GM18507 (cell line): ENCODE measurements around the gene KCNJ10.

Experiments used
- DNase-seq: peaks from one replicate; pipeline ENCODE4 v3.0.0; 2011; ENCODE audit warnings: low read depth; ENCODE audit not compliant: insufficient read length; ENCODE audit errors: extremely low spot score
- FAIRE-seq: peaks from 2 replicates; lab custom pipeline; 2011; peaks lifted over from hg19 to GRCh38; lab: Jason Lieb, UNC

The KCNJ10 gene

GRCh38 chr1:159979257-159979656, 90.7 kb downstream of the KCNJ10 start:
- DNase-seq (no peak), FAIRE-seq (no peak)

GRCh38 chr1:159978107-159978398, 91.9 kb downstream of the KCNJ10 start:
- FAIRE-seq: no peak

GRCh38 chr1:159977364-159978106, 92.4 kb downstream of the KCNJ10 start:
- FAIRE-seq (no peak), DNase-seq (no peak)

More at GRCh38 chr1:159978107-159978398, 91.9 kb downstream of the KCNJ10 start:
- no peak for DNase-seq

- FAIRE-seq (no peak), DNase-seq (no peak)
These were observed 95.5 kb downstream of the KCNJ10 start for GRCh38 chr1:159974350-159974965.

- no peak for DNase-seq
- FAIRE-seq: no peak
These were observed 96.5 kb downstream of the KCNJ10 start for GRCh38 chr1:159973350-159973940.

- DNase-seq (no peak), FAIRE-seq (no peak)
These were observed 97.3 kb downstream of the KCNJ10 start for GRCh38 chr1:159972443-159973205.

- FAIRE-seq: no peak
- no peak for DNase-seq
These were observed 99.0 kb downstream of the KCNJ10 start for GRCh38 chr1:159970932-159971342.

- no peak for FAIRE-seq
- no peak for DNase-seq
These were observed 101.1 kb downstream of the KCNJ10 start for GRCh38 chr1:159968901-159969300.

- DNase-seq (no peak), FAIRE-seq (no peak)
These were observed 104.7 kb downstream of the KCNJ10 start for GRCh38 chr1:159965263-159965662.

GRCh38 chr1:159964144-159964543, 105.8 kb downstream of the KCNJ10 start:
- no peak for DNase-seq
- no peak for FAIRE-seq

GRCh38 chr1:159962176-159962575, 107.8 kb downstream of the KCNJ10 start:
- DNase-seq (no peak), FAIRE-seq (no peak)

GRCh38 chr1:159961636-159962035, 108.3 kb downstream of the KCNJ10 start:
- FAIRE-seq: no peak

GRCh38 chr1:159960721-159961381, 109.1 kb downstream of the KCNJ10 start:
- no peak for FAIRE-seq
- DNase-seq: no peak

More at GRCh38 chr1:159961636-159962035, 108.3 kb downstream of the KCNJ10 start:
- no peak for DNase-seq

- DNase-seq (no peak), FAIRE-seq (no peak)
These were observed 110.5 kb downstream of the KCNJ10 start for GRCh38 chr1:159959451-159959850.

GRCh38 chr1:159958719-159959380, 111.1 kb downstream of the KCNJ10 start:
- FAIRE-seq (peak; percentile 51), DNase-seq (no peak)

GRCh38 chr1:159957824-159958268, 112.1 kb downstream of the KCNJ10 start:
- DNase-seq: no peak
- FAIRE-seq: no peak

GRCh38 chr1:159955456-159955855, 114.5 kb downstream of the KCNJ10 start:
- DNase-seq: no peak
- FAIRE-seq: no peak

- FAIRE-seq: no peak
These were observed 116.1 kb downstream of the KCNJ10 start, which contains the start of gene SLAMF9 for GRCh38 chr1:159953536-159954515. TSS of gene SLAMF9 (minus strand) at chr1:159954237. CDS start at chr1:159954137, 100 bp downstream.

More at GRCh38 chr1:159953536-159954515, 116.1 kb downstream of the KCNJ10 start, which contains the start of gene SLAMF9:
- no peak for DNase-seq
